NCI-H146 treated with DMSO at 0.1 percent for 48 hours (cell line): ENCODE data around the gene SETSIP.
"Not testable (repeated sequence)": the region's sequence is repeated elsewhere in the genome, so short reads cannot be mapped to it uniquely, and the experiment has no call there.

Experiments
- DNase-seq: peaks from one replicate; lab custom pipeline; 2025; ENCODE audit not compliant: unreplicated experiment; lab: John Stamatoyannopoulos, UW

Gene SETSIP

GRCh38 chr1:92065042-92065441, 10.2 kb downstream of the SETSIP start:
- DNase-seq: no peak

DNA sequence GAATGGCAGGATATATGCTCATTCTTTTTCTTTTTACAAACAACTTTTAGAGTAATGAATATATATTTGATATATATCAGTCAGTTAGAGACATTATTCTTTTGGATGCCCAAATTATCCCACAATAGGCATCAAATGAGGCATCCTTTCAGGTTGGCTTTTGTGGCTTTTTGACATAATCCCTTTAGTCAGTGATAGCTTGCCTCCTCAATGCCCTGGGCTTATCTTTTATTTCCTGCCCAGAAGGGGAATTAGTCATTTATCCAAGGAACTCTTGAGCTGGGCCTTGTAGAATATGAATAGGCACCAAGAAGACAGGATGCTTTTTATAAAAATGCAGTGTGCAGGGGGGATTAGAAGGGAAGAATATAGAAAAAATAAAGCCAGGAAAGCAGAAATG, 23.3 kb downstream of the SETSIP start:
- DNase-seq: no peak

GRCh38 chr1:92045766-92046495, 29.3 kb downstream of the SETSIP start:
- DNase-seq: no peak

- DNase-seq: no peak
These were observed 31.6 kb downstream of the SETSIP start for GRCh38 chr1:92043621-92044020.

GRCh38 chr1:92040971-92041370, 34.2 kb downstream of the SETSIP start:
- no peak for DNase-seq

DNA sequence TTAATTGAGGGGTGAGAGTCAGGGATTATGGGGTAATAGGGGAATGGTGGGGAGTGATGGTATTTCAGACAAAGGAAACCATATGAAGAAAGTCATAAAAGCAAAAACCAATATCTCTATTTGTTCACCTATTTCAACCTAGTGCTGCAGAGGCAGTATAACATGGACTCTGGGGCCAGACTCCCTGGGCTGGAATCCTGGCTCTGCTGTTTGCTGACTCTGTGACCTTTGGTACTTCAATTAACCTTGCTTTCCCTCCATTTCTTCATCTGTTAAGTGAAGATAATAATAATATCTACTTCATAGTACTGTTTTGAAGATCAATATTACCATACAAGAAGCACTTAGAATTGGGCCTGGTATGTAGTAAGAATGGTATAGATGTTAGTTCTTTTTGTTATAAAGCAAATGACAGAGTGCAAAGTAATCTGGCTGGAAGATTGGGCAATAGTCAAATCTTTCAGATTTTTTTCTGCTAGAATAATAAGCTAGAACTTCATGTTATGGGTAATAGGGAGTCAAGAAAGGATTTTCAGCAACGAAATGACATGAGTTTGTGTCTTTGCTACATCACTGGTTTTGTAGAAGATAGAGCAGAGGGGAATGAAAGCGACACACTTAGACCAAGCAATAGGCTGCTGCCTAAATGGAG, 36.4 kb downstream of the SETSIP start:
- DNase-seq: no peak

DNA sequence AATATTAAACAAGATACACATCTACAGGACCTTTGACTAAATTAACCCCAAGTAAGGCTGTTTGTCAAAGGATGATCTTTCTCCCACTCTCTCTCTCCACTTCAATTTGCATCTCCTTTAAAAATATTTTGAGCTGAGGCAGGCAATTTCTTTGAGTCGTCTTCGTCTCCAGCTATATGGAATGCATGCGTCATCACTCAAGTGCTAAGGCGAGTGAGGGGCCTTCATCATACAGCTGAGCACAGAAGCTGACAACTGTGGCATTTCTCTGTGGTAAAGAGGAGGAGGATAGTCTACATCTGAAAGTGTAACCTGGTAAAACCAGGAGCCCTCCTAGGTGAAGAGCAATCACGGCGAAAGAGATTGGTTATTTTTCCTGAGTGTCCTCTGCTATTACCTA, 37.8 kb downstream of the SETSIP start:
- DNase-seq: no peak

GRCh38 chr1:92031281-92032110, 43.7 kb downstream of the SETSIP start:
- no peak for DNase-seq

DNA sequence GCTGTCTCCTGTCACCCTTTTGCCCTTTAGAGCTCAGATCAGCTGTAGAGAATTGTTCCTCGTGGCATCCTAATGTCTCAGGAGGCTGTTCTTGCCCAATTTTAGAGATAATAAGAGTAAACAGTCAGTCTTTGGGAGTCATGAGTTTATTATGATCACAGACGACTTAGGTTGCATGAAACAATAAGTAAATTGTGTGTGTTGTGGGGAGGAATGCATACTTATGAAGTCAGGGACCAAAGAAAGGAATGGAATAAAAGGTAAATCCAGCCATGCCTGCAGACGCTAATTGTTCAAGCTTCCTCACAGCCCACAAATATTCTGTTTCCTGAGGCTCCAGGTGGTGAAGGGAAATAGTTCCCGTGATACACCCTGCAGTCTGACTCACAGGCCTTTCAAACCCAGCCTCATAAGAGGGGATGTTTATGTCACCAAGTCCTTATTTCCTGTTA, 44.5 kb downstream of the SETSIP start:
- peak; percentile 52 for DNase-seq

DNA sequence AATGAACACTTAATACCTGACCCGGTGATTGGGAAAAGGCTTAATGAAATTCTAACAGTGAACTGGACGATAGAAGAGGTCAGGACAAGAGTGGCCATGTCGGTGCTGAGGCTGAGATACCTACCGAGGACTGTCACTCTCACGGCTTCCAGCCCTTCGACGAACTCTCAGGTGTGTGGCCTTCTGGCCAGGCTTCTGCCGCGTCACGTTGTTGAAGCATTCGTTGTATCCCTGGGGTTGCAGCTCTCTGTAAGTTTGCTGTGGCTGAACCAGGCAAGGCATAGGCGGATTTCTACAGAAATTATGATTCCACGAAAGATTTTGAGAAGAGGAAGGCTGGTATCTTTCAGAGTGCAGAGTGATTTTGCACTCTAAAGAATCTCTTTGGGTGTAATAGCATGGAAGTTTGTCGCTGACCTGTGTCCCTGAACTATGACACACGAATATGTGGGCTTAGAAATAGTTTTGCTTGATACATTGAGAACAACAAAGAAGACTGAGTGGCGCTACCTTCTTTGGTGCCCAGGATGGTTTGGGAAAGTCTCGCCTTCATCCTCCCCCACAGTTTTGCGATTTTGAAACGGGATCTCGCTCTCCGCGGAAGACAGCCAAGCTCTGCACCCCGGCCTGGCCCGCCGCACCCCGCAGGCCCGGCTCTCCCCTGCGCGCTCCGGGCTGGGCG, 45.8 kb downstream of the SETSIP start:
- DNase-seq: no peak

DNA sequence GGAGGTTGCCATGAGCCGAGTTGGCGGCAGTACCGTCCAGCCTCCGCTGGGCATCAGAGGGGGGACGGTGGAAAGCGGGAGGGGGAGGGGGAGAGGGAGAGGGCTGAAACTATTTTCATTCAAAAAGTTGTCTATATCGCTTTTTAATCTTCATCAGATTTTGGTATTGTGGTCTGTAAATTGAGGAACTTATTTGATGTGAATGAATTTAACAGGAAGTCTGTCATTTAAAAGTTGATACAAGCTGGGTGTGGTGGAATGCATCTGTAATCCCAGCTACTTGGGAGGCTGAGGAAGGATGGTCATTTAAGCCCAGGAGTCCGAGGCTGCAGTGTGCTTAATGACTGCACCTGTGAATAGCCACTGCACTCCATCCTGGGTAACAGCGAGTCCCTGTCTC, 48.4 kb downstream of the SETSIP start:
- DNase-seq: no peak

GRCh38 chr1:92026042-92026441, 49.2 kb downstream of the SETSIP start:
- not testable (repeated sequence) for DNase-seq
